Activated T-cell treated with anti-CD3 and anti-CD28 coated beads, Interleukin-2, amount 50 U/mL, for 72 hours (primary cell): Measurements from ENCODE around the gene MADCAM1. TPM values are rescaled to one million over a fixed set of nuclear protein-coding genes. Genes with fewer than 3 reads are reported as not detected.

Experiments
- ATAC-seq, 2 donors: fragments of 150-1000 bp; cut with Tn5 transposase; replicated peaks in 1 of 2; 2 replicates each; pipeline ENCODE4 v1.10.0; 2021; ENCODE audit warnings: moderate library complexity in 2 of 2, mild to moderate bottlenecking in 1 of 2
- DNase-seq, 2 donors: peaks; one replicate each; pipeline ENCODE4 v3.0.0; 2021 to 2022; ENCODE audit warnings: mixed read lengths in 1 of 2
- H3K27ac Mint-ChIP-seq: one replicate; pipeline ENCODE4 v1.8.0; 2022; ENCODE audit warnings: mild to moderate bottlenecking, moderate library complexity, mixed read lengths
- H3K27me3 Mint-ChIP-seq: one replicate; pipeline ENCODE4 v1.8.0; 2022; ENCODE audit warnings: low read depth, mixed read lengths
- H3K36me3 Mint-ChIP-seq, 2 donors: one replicate each; pipeline ENCODE4 v1.8.0; 2022; ENCODE audit warnings: mixed read lengths in 2 of 2, mild to moderate bottlenecking in 1 of 2; ENCODE audit not compliant: insufficient read depth in 2 of 2
- H3K4me1 Mint-ChIP-seq: one replicate; pipeline ENCODE4 v1.8.0; 2022; ENCODE audit warnings: low read depth, mixed read lengths
- H3K4me3 Mint-ChIP-seq, 2 donors: one replicate each; pipeline ENCODE4 v1.8.0; 2022; ENCODE audit warnings: mild to moderate bottlenecking in 2 of 2, mixed read lengths in 2 of 2, moderate library complexity in 2 of 2
- H3K9me3 Mint-ChIP-seq, 2 donors: one replicate each; pipeline ENCODE4 v1.8.0; 2022; ENCODE audit warnings: mixed read lengths in 2 of 2
- total RNA-seq, 2 donors: library from RNA; stranded (reverse); gene quantifications; one replicate each; pipeline ENCODE4 v1.2.3, GENCODE V29; 2022

Gene MADCAM1
- total RNA-seq, 2 donors from 2014 or later, result 0.31 to 0.32 TPM

GRCh38 chr19:488505-489417, 7.5 kb upstream of the MADCAM1 start:
- ATAC-seq (peak; percentile 89 to 92), DNase-seq (peak; percentile 92 to 95)
- Mint-ChIP-seq H3K4me3 (peak overlapping the region; percentile 88 to 89), H3K27ac (peak overlapping the region; percentile 93), H3K36me3 (peaks cover 2% of the 10 kb centered on the region in 2 donors), H3K9me3 (peaks cover 1 to 3% of the 10 kb centered on the region in 2 donors), H3K4me1 (peaks cover 14% of the 10 kb centered on the region), H3K27me3 (peaks cover 15% of the 10 kb centered on the region)

DNA sequence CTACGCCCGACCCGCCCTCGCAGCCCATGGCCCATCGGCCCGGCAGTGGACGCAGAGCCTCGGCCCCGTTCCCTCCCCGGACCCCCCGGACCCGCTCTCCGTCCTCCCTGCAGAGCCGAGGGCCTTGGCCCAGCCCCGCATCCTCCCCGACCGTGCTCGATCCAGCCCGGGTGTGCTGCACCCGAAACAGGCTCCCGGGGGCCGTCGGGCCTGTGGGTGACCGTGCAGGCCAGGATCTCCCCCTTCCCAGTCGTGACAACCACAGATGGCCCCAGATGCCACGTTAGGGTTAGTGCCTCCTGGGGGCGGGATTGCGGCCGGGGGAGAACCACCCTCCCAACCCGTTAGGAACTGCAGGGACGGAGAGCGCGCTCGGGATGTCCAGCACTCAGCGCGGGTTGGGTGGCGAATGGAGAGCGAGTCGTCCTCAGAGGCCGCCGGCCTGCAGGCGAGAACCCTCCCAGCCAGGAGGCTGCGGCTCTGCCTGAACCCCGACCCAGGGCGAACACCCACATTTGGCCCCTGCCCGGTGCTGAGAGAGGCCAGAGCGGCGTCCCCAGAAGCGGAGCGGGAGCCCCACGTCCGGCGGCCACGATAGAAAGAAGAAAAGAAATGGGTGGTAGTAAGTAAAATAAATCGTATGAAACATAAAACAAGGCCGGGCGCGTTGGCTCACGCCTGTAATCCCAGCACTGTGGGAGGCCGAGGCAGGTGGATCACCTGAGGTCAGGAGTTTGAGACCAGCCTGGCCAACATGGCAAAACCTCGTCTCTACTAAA, 6.7 kb upstream of the MADCAM1 start:
- no peak for DNase-seq
- Mint-ChIP-seq H3K9me3 (peaks cover 2 to 4% of the 10 kb centered on the region in 2 donors), H3K4me3 (peak overlapping the region; percentile 72 to 89), H3K36me3 (peaks cover 2 to 3% of the 10 kb centered on the region in 2 donors), H3K4me1 (peaks cover 16% of the 10 kb centered on the region), H3K27me3 (peaks cover 7% of the 10 kb centered on the region), H3K27ac (no peak overlapping the region)
- no peak for ATAC-seq

DNA sequence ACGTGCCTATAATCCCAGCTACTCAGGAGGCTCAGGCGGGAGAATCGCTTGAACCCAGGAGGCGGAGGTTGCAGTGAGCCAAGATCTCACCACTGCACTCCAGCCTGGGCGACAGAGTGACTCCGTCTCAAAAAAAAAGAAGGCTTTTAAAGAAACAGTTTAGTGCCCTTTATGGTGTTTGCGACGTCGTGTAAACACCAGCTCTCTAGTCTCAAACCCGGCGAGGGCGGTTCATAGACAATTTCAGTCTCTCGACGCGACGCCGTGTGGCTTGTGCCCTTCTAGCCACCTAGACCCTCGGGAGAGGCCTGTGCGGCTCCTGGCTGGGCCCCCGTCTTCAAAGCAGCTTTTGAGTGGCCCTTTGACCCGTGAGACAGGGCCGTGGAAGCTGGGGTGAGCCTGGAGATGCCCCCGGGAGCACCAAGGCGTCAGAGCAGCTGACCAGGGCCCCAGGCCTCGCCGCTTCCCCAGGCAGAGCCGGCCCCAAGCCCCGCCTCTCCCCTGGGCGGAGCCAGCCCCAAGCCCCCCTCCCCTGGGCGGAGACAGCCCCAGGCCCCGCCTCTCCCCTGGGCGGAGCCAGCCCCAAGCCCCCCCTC, 5.0 kb upstream of the MADCAM1 start:
- Mint-ChIP-seq H3K36me3 (peaks cover 2 to 3% of the 10 kb centered on the region in 2 donors), H3K9me3 (peaks cover 2 to 4% of the 10 kb centered on the region in 2 donors), H3K4me3 (no peak overlapping the region), H3K4me1 (peaks cover 16% of the 10 kb centered on the region), H3K27me3 (no peaks in the 10 kb centered on the region), H3K27ac (no peak overlapping the region)
- peak; percentile 41 to 46 for DNase-seq
- ATAC-seq, result no peak

- no peaks in the 10 kb centered on the region for H3K27me3 Mint-ChIP-seq
- DNase-seq (peak; percentile 54 to 57), ATAC-seq (peak; percentile 12 to 14)
- H3K36me3 Mint-ChIP-seq, result peaks cover 2 to 3% of the 10 kb centered on the region in 2 donors
- peaks cover 16% of the 10 kb centered on the region for H3K4me1 Mint-ChIP-seq
- H3K9me3 Mint-ChIP-seq, result peaks cover 2 to 4% of the 10 kb centered on the region in 2 donors
- H3K4me3 Mint-ChIP-seq, result no peak overlapping the region
- no peak overlapping the region for H3K27ac Mint-ChIP-seq
These were observed 4.2 kb upstream of the MADCAM1 start for GRCh38 chr19:492091-492531.

DNA sequence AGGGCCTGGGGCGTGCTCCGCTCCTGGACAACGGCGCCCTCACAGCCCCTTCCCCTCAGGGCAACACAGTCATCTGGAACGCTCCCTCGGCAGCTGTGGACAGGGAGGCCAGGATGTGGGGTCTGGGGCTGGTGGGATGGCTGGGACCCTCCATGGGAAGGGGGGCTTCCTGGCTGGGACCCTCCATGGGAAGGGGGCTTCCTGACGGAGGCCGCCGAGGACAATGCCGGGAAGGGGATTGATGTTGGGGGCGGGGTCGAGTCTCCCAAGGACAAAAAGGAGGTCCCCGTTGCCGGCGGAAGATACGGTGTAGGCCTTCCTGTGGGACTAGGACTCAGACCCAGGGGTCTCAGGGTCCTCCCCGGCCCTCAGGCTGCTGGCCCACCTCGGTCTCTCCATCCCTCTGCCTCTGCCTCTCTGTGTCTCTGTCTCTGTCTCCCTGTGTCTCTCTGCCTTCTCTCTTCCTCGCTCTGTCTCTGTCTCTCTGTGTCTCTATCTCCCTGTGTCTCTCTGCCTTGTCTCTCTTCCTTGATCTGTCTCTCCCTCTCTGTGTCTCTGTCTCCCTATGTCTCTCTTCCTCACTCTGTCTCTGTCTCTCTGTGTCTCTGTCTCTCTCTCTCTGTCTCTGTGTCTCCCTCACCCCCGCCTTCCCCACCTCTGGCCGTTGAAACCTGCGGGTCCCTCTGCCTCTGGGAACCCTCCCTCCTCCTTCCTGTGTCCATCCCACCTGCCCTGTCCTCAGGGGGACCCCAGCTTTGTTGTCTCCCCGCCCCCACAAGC, 2.7 kb upstream of the MADCAM1 start:
- Mint-ChIP-seq H3K27me3 (peaks cover 7% of the 10 kb centered on the region), H3K4me1 (peaks cover 11% of the 10 kb centered on the region), H3K9me3 (peaks cover 2 to 4% of the 10 kb centered on the region in 2 donors), H3K4me3 (no peak overlapping the region), H3K27ac (no peak overlapping the region), H3K36me3 (peaks cover 2 to 3% of the 10 kb centered on the region in 2 donors)
- DNase-seq, result no peak
- no peak for ATAC-seq

DNA sequence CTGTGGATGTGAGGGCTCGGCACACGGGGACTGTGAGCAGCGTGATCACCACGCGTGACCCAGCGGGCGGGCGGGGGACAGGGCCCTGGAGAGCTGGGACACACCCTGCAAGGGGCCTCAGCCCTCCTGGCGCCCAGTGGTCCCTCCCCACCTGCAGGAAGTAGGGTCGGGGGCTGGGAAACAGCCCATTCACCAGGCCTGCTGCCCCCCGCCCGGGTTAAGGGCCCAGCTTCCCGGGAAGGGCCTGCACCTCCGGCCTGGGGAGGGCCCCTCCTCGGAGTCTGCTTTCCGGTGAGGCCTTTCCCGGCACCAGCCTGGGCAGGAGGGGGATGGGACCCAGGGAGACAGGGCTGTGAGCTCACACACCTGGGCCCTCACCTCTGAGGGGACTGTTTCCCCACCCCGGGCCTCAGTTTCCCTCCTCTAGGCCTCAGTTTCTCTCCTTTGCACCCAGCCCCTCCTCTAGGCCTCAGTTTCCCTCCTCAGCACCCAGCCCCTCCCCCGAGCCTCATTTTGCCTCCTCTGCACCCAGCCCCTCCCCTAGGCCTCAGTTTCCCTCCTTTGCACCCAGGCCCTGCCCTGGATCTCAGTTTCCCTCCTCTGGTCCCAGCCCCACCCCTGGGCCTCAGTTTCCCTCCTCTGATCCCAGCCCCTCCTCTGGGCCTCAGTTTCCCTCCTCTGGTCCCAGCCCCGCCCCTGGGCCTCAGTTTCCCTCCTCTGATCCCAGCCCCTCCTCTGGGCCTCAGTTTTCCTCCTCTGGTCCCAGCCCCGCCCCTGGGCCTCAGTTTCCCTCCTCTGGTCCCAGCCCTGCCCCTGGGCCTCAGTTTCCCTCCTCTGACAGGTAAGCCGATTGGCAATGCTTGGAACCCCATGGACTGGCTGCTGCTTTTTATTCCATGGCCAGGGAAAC, 1.9 kb upstream of the MADCAM1 start:
- Mint-ChIP-seq H3K4me3 (no peak overlapping the region), H3K4me1 (peaks cover 11% of the 10 kb centered on the region), H3K27ac (no peak overlapping the region), H3K36me3 (peaks cover 2 to 3% of the 10 kb centered on the region in 2 donors), H3K9me3 (peaks cover 2 to 4% of the 10 kb centered on the region in 2 donors), H3K27me3 (peaks cover 14% of the 10 kb centered on the region)
- ATAC-seq (no peak), DNase-seq (no peak)

GRCh38 chr19:495081-495401, 1.2 kb upstream of the MADCAM1 start:
- ATAC-seq (no peak), DNase-seq (no peak)
- Mint-ChIP-seq H3K4me1 (peaks cover 6% of the 10 kb centered on the region), H3K9me3 (peaks cover 2 to 4% of the 10 kb centered on the region in 2 donors), H3K27me3 (peaks cover 18% of the 10 kb centered on the region), H3K27ac (no peak overlapping the region), H3K36me3 (peaks cover 2 to 3% of the 10 kb centered on the region in 2 donors), H3K4me3 (no peak overlapping the region)

DNA sequence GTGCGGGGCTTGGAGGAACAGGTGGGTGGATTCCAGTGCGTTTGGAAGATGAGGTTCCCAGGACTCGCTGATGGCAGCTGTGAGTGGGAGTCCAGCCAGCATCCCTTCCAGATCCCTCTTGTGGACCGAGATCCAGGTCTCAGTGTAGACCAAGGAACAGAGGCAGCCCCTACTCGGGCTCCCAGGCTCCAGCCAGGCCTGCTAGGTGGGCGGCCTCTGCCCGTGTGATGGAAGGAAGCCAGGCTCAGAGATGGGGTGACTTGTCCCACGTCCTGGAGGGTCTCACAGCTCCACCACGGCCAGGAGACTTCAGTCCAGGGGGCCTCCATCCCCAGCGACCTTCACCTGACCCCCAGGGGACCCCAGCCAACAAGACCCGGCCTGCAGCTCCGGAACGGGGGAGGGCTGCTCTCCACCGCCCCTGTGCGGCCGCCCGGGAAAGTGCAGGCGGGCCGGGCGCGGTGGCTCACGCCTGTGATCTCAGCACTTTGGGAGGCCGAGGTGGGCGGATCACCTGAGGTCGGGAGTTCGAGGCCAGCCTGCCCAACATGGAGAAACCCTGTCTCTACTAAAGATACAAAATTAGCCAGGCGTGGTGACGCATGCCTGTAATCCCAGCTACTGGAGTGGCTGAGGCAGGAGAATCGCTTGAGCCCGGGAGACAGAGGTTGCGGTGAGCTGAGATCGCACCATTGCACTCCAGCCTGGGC, 729 bp upstream of the MADCAM1 start:
- peak overlapping the region in 1 of 2 donors; percentile 22 for H3K4me3 Mint-ChIP-seq
- H3K9me3 Mint-ChIP-seq, result peaks cover 2 to 4% of the 10 kb centered on the region in 2 donors
- H3K36me3 Mint-ChIP-seq, result peaks cover 2 to 3% of the 10 kb centered on the region in 2 donors
- ATAC-seq, result peak; percentile 23 to 35
- H3K27me3 Mint-ChIP-seq, result peaks cover 18% of the 10 kb centered on the region
- H3K27ac Mint-ChIP-seq, result no peak overlapping the region
- DNase-seq, result peak; percentile 55 to 66
- H3K4me1 Mint-ChIP-seq, result peaks cover 6% of the 10 kb centered on the region

GRCh38 chr19:496986-497385, 700 bp downstream of the MADCAM1 start:
- Mint-ChIP-seq H3K27ac (no peak overlapping the region), H3K36me3 (peaks cover 2 to 3% of the 10 kb centered on the region in 2 donors), H3K4me1 (peaks cover 6% of the 10 kb centered on the region), H3K4me3 (no peak overlapping the region), H3K9me3 (peaks cover 2 to 4% of the 10 kb centered on the region in 2 donors), H3K27me3 (peaks cover 18% of the 10 kb centered on the region)
- DNase-seq (no peak), ATAC-seq (no peak)

- Mint-ChIP-seq H3K9me3 (peaks cover 2 to 4% of the 10 kb centered on the region in 2 donors), H3K4me3 (no peak overlapping the region), H3K36me3 (peaks cover 2 to 3% of the 10 kb centered on the region in 2 donors), H3K4me1 (peaks cover 8% of the 10 kb centered on the region), H3K27me3 (peaks cover 18% of the 10 kb centered on the region), H3K27ac (no peak overlapping the region)
- ATAC-seq (peak in 1 of 2 donors; percentile 13), DNase-seq (no peak)
These were observed 1.2 kb downstream of the MADCAM1 start for GRCh38 chr19:497491-497868.

DNA sequence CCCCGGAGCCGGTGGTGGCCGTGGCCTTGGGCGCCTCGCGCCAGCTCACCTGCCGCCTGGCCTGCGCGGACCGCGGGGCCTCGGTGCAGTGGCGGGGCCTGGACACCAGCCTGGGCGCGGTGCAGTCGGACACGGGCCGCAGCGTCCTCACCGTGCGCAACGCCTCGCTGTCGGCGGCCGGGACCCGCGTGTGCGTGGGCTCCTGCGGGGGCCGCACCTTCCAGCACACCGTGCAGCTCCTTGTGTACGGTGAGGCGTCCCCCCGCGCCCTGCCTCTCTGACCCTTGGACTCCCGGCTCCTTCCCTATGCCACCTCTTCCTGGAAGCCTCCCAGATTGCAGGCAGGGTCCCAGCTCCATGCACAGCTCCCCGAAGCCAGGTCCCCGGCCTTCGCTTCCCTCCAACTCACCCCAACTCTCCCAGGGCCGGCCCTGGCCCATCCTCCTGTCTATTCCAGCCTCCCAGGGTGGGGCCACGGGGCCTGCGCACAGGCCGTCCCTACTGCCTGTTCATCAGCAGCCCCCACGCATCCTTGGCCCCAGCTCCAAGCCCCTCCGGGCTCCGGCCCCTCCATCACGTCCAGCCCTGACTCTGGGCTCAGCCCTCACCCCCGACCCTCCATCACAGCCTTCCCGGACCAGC, 1.7 kb downstream of the MADCAM1 start:
- Mint-ChIP-seq H3K27ac (no peak overlapping the region), H3K36me3 (peaks cover 2 to 3% of the 10 kb centered on the region in 2 donors), H3K27me3 (peaks cover 18% of the 10 kb centered on the region), H3K9me3 (peaks cover 2% of the 10 kb centered on the region in 2 donors), H3K4me1 (peaks cover 12% of the 10 kb centered on the region), H3K4me3 (peak overlapping the region in 1 of 2 donors; percentile 59)
- DNase-seq (no peak), ATAC-seq (peak; percentile 24 to 32)
